B cell (primary cell): ENCODE results near the gene PWWP2B. TPM values are rescaled to one million over a fixed set of nuclear protein-coding genes. Genes with fewer than 3 reads are reported as not detected.

ENCODE experiments used
- ATAC-seq: fragments of 200-7000 bp; cut with Tn5 transposase; one replicate; pipeline ENCODE4 v1.10.0; 2021; ENCODE audit warnings: low read depth, mild to moderate bottlenecking, moderate number of reproducible peaks, moderate library complexity
- CTCF ChIA-PET: fragments of 350-600 bp; sonication (Branson Sonifier 250); formaldehyde crosslinking; loops from one replicate; lab custom pipeline; 2021; ENCODE audit warnings: antibody characterized with exemption, inconsistent platforms; lab: Charles Lee
- POLR2A ChIA-PET: fragments of 350-600 bp; sonication (Branson Sonifier 250); formaldehyde crosslinking; loops from one replicate; lab custom pipeline; 2021; ENCODE audit warnings: antibody characterized with exemption; lab: Charles Lee
- DNase-seq: peaks from one replicate; pipeline ENCODE4 v3.0.0; 2013
- H2AFZ ChIP-seq: 2 replicates; pipeline ENCODE4 v1.6.1; 2012; ENCODE audit warnings: mild to moderate bottlenecking, low read depth, low read length; ENCODE audit not compliant: insufficient read depth, poor library complexity, severe bottlenecking
- H3K27ac ChIP-seq, 2 donors: 1 replicate in 1 of 2; 2 replicates in 1 of 2; pipeline ENCODE4 v1.5.1; 2012 to 2013; ENCODE audit warnings: low read length in 2 of 2, mild to moderate bottlenecking in 2 of 2, moderate library complexity in 1 of 2
- H3K27me3 ChIP-seq, 4 experiments: fragments of 200-600 bp in 1 of 4; sonication (generic) in 1 of 4; replicated peaks in 1 of 4; 1 replicate in 2 of 4; 2 replicates in 2 of 4; pipeline versions ENCODE4 v1.6.1 to v1.7.0; 2013 to 2016; ENCODE audit warnings: low read length in 3 of 4, mild to moderate bottlenecking in 2 of 4, mixed read lengths in 1 of 4, moderate library complexity in 1 of 4; ENCODE audit not compliant: insufficient read depth in 4 of 4, control insufficient read depth in 3 of 4; ENCODE audit errors: control extremely low read depth in 1 of 4
- H3K36me3 ChIP-seq, 2 experiments: replicated peaks in 1 of 2; 1 replicate in 1 of 2; 2 replicates in 1 of 2; pipeline versions ENCODE4 v1.6.1 to v1.7.1; 2013; ENCODE audit warnings: low read length in 1 of 2; ENCODE audit not compliant: insufficient read depth in 2 of 2, control insufficient read depth in 1 of 2; ENCODE audit errors: control extremely low read depth in 1 of 2, extremely low read depth in 1 of 2
- H3K4me1 ChIP-seq, 2 donors: fragments of 200-600 bp in 1 of 2; sonication (generic) in 1 of 2; 1 replicate in 1 of 2; 2 replicates in 1 of 2; pipeline versions ENCODE4 v1.5.1 to v1.6.1; 2013 to 2017; ENCODE audit warnings: low read length in 2 of 2; ENCODE audit not compliant: control insufficient read depth in 2 of 2, insufficient read depth in 2 of 2
- H3K4me2 ChIP-seq: replicated peaks from 2 replicates; pipeline ENCODE3; 2012; ENCODE audit warnings: mild to moderate bottlenecking, low read depth, low read length; ENCODE audit not compliant: poor library complexity, severe bottlenecking
- H3K4me3 ChIP-seq, 5 experiments: fragments of 200-600 bp in 1 of 5; sonication (generic) in 1 of 5; 1 replicate in 3 of 5; 2 replicates in 2 of 5; pipeline versions ENCODE4 v1.5.1 to v1.7.0; 2011 to 2016; ENCODE audit warnings: low read length in 4 of 5, mild to moderate bottlenecking in 4 of 5, low read depth in 2 of 5, control low read depth in 1 of 5, moderate library complexity in 1 of 5; ENCODE audit not compliant: insufficient read depth in 1 of 5; ENCODE audit errors: control extremely low read depth in 1 of 5, extremely low read depth in 1 of 5
- H3K79me2 ChIP-seq: fragments of 200-600 bp; sonication (generic); one replicate; pipeline ENCODE4 v1.6.0; 2016; ENCODE audit warnings: low read length; ENCODE audit not compliant: control insufficient read depth, insufficient read depth
- H3K9ac ChIP-seq: fragments of 200-600 bp; sonication (generic); 2 replicates; pipeline ENCODE4 v1.6.1; 2017; ENCODE audit warnings: mild to moderate bottlenecking, low read length, moderate library complexity
- H3K9me3 ChIP-seq, 3 donors: one replicate each; pipeline versions ENCODE4 v1.6.1 to v1.7.1; 2013; ENCODE audit warnings: low read length in 2 of 3; ENCODE audit not compliant: control insufficient read depth in 2 of 3, insufficient read depth in 1 of 3; ENCODE audit errors: control extremely low read depth in 1 of 3
- H4K20me1 ChIP-seq: 2 replicates; pipeline ENCODE4 v1.6.0; 2012; ENCODE audit warnings: mild to moderate bottlenecking, low read length; ENCODE audit not compliant: insufficient read depth, control insufficient read depth, poor library complexity, severe bottlenecking
- H3K27ac Mint-ChIP-seq: one replicate; pipeline ENCODE4 v1.8.0; 2021; ENCODE audit warnings: mixed read lengths
- H3K27me3 Mint-ChIP-seq: one replicate; pipeline ENCODE4 v1.8.0; 2021; ENCODE audit warnings: mixed read lengths
- H3K4me1 Mint-ChIP-seq: one replicate; pipeline ENCODE4 v1.8.0; 2021; ENCODE audit warnings: mixed read lengths
- H3K4me3 Mint-ChIP-seq: one replicate; pipeline ENCODE4 v1.8.0; 2021; ENCODE audit warnings: mixed read lengths
- H3K9me3 Mint-ChIP-seq: one replicate; pipeline ENCODE4 v1.8.0; 2022; ENCODE audit warnings: mixed read lengths; ENCODE audit not compliant: insufficient read depth
- EZH2 ChIP-seq: IDR thresholded peaks from 2 replicates; pipeline ENCODE4 v1.6.1; 2012; ENCODE audit warnings: borderline replicate concordance, low read depth, mild to moderate bottlenecking, moderate library complexity, low read length; ENCODE audit not compliant: insufficient read depth, poor library complexity, severe bottlenecking
- WGBS: methylation state at CpG from one replicate; pipeline ENCODE4 v1.1.5; 2013; ENCODE audit warnings: missing lambda C conversion rate; ENCODE audit not compliant: insufficient coverage; 5-methylcytosine and 5-hydroxymethylcytosine counted together
- intact Hi-C: fragments of 100-400 bp; cut with micrococcal nuclease; formaldehyde crosslinking; loops from one replicate; pipeline ENCODE4 v1.10.0; 2022
- polyA plus RNA-seq: library from polyadenylated mRNA; depleted of rRNA; stranded (reverse); fragments of >200 nt; gene quantifications from 2 replicates; pipeline ENCODE4 v1.2.3, GENCODE V29; 2012
- total RNA-seq, 2 donors: library from RNA; stranded (reverse); fragments of 120-200 nt in 1 of 2; gene quantifications; 1 replicate in 1 of 2; 2 replicates in 1 of 2; pipeline versions ENCODE4 v1.2.3 to v1.2.4, GENCODE V29; 2013 to 2022
- TF ChIP-seq, protein P1 (sequence below): fragments of 200-600 bp; IDR thresholded peaks from one replicate; pipeline ENCODE4 v1.8.0; 2022; ENCODE audit warnings: antibody characterized with exemption, mild to moderate bottlenecking

Gene PWWP2B
- total and polyA plus RNA-seq, 2 donors (not counting 1 experiment from before 2014, with no cell fraction given), result 13.6 to 34.4 TPM

DNA sequence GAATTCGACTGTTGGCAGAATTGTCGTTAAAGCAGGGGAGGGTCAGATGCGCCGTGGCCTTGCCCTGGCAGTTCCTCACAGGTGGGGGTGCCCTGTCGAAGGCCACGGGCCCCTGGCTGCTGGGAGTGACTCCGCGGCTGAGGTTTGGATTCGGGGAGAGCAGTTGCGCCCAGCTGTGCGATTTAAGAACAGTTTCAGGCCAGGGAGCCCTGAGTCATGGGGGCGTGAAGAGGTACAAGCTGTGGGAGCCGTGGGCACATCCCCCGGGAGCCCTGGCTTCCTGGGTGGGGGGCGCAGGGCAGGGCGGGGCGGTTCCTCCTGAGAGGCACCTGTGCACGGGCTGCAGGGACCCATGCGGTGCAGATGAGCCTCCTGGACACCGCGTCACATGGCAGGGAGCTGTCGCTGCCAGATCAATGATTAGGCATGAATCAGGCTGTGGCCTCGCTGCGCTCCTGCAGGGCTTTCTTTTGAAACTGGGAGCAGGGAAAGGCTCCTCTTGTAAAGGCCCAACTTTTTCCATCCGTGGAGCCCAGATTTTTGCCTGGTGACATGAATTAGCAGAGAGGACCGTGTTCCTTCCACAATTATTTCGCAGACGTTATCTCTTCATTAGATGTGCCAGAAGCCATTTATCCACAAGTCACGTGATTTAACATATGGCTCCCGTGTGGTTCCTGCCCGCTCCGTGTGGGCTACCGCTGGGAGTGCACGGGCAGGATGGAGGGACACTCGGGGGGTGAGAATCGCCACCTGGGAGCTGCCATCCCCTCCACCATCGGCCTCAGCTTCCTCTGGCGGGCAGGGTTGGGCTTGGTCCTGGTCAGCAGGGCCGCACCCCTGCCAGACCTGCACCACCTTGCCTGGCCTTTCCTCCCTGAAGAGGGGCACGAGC, 918 bp downstream of the PWWP2B start:
- Histone ChIP-seq H3K27me3 (no peaks in the 10 kb centered on the region), H4K20me1 (peaks cover 39% of the 10 kb centered on the region), H3K9me3 (no peaks in the 10 kb centered on the region), H3K4me2 (peak overlapping the region; percentile 95), H3K4me1 (peaks cover 74 to 78% of the 10 kb centered on the region in 2 donors), H3K27ac (peak overlapping the region; percentile 81 to 88), H2AFZ (peak overlapping the region; percentile 39), H3K79me2 (peaks cover 34% of the 10 kb centered on the region), H3K36me3 (no peaks in the 10 kb centered on the region), H3K4me3 (peak overlapping the region; percentile 6 to 75 (median 61)), H3K9ac (peak overlapping the region; percentile 73)
- intact Hi-C loops, result loop anchor here (1.0 to 5.0 kb wide), 6 partner anchors 23 to 239 kb away; partner anchors contain the start of genes INPP5A and LRRC27
- Mint-ChIP-seq H3K4me1 (peaks cover 67% of the 10 kb centered on the region), H3K9me3 (no peaks in the 10 kb centered on the region), H3K4me3 (peak overlapping the region; percentile 95), H3K27me3 (no peaks in the 10 kb centered on the region), H3K27ac (peak overlapping the region; percentile 96)
- POLR2A ChIA-PET, result interaction anchor here (1.0 to 2.2 kb wide), 7 partner anchors 10 to 55 kb away, joined by 3 to 29 read pairs (median 4); no protein-coding TSS in a partner anchor
- WGBS, result 12% methylated on average over 40 of the region's 40 CpGs
- ATAC-seq (peak; percentile 25), DNase-seq (peak; percentile 76)
- no peak for TF ChIP-seq EZH2
- TF ChIP-seq, protein P1, sequence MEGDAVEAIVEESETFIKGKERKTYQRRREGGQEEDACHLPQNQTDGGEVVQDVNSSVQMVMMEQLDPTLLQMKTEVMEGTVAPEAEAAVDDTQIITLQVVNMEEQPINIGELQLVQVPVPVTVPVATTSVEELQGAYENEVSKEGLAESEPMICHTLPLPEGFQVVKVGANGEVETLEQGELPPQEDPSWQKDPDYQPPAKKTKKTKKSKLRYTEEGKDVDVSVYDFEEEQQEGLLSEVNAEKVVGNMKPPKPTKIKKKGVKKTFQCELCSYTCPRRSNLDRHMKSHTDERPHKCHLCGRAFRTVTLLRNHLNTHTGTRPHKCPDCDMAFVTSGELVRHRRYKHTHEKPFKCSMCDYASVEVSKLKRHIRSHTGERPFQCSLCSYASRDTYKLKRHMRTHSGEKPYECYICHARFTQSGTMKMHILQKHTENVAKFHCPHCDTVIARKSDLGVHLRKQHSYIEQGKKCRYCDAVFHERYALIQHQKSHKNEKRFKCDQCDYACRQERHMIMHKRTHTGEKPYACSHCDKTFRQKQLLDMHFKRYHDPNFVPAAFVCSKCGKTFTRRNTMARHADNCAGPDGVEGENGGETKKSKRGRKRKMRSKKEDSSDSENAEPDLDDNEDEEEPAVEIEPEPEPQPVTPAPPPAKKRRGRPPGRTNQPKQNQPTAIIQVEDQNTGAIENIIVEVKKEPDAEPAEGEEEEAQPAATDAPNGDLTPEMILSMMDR, result no peak
- CTCF ChIA-PET, result interaction anchor here (0.8 to 2.1 kb wide), 5 partner anchors 21 to 49 kb away, joined by 3 to 10 read pairs (median 6); no protein-coding TSS in a partner anchor
